HEK293T (cell line): ENCODE measurements around the gene PAK6.

Experiments used
- CTCF ChIA-PET: fragments of 350-600 bp; formaldehyde crosslinking; extraction: SDS; loops from one replicate; lab custom pipeline; 2021; ENCODE audit warnings: antibody characterized with exemption, inconsistent platforms; lab: Yijun Ruan, JAX
- POLR2A ChIA-PET: fragments of 350-600 bp; formaldehyde crosslinking; extraction: SDS; loops from one replicate; lab custom pipeline; 2020; ENCODE audit warnings: antibody characterized with exemption, inconsistent platforms; lab: Yijun Ruan, JAX
- DNase-seq: peaks from one replicate; pipeline ENCODE4 v3.0.0; 2012; ENCODE audit warnings: mixed read lengths; ENCODE audit errors: extremely low spot score
- ARNT ChIP-seq: fragments of 450-650 bp; IDR thresholded peaks from 2 replicates; pipeline ENCODE4 v1.6.1; 2017; ENCODE audit warnings: mild to moderate bottlenecking
- BHLHE40 ChIP-seq: fragments of 450-650 bp; IDR thresholded peaks from 2 replicates; pipeline ENCODE4 v1.6.1; 2016; ENCODE audit warnings: mild to moderate bottlenecking, moderate library complexity, borderline replicate concordance
- CTBP1 ChIP-seq: fragments of 450-650 bp; IDR thresholded peaks from 2 replicates; pipeline ENCODE4 v1.6.1; 2016; ENCODE audit warnings: borderline replicate concordance
- ELF4 ChIP-seq: fragments of 450-650 bp; IDR thresholded peaks from 2 replicates; pipeline ENCODE4 v1.6.1; 2017; ENCODE audit warnings: antibody characterized with exemption
- FOXA1 ChIP-seq: fragments of 450-650 bp; IDR thresholded peaks from 2 replicates; pipeline ENCODE4 v1.6.1; 2016; ENCODE audit warnings: mild to moderate bottlenecking
- FOXK2 ChIP-seq: fragments of 450-650 bp; IDR thresholded peaks from 2 replicates; pipeline ENCODE4 v1.6.1; 2016; ENCODE audit warnings: mild to moderate bottlenecking
- FOXM1 ChIP-seq: fragments of 450-650 bp; IDR thresholded peaks from 2 replicates; pipeline ENCODE4 v1.6.1; 2017; ENCODE audit warnings: mild to moderate bottlenecking, borderline replicate concordance
- HDGF ChIP-seq: fragments of 450-650 bp; IDR thresholded peaks from 2 replicates; pipeline ENCODE4 v1.6.1; 2017; ENCODE audit warnings: antibody characterized with exemption, borderline replicate concordance
- L3MBTL2 ChIP-seq: fragments of 450-650 bp; conservative IDR thresholded peaks from 2 replicates; pipeline ENCODE4 v1.6.1; 2016; ENCODE audit warnings: mild to moderate bottlenecking
- LEF1 ChIP-seq: fragments of 450-650 bp; IDR thresholded peaks from 2 replicates; pipeline ENCODE4 v1.6.1; 2017; ENCODE audit warnings: mild to moderate bottlenecking, borderline replicate concordance
- NFRKB ChIP-seq: fragments of 450-650 bp; IDR thresholded peaks from 2 replicates; pipeline ENCODE4 v1.6.1; 2016; ENCODE audit warnings: mild to moderate bottlenecking, moderate library complexity
- PKNOX1 ChIP-seq: fragments of 450-650 bp; IDR thresholded peaks from 2 replicates; pipeline ENCODE4 v1.6.1; 2016
- SP1 ChIP-seq: fragments of 450-650 bp; IDR thresholded peaks from 2 replicates; pipeline ENCODE4 v1.6.1; 2017
- SUZ12 ChIP-seq: fragments of 450-650 bp; IDR thresholded peaks from 2 replicates; pipeline ENCODE4 v1.6.1; 2016; ENCODE audit warnings: mild to moderate bottlenecking
- TARDBP ChIP-seq: fragments of 450-650 bp; IDR thresholded peaks from 2 replicates; pipeline ENCODE4 v1.6.1; 2016
- ZNF384 ChIP-seq: fragments of 450-650 bp; IDR thresholded peaks from 2 replicates; pipeline ENCODE4 v1.6.1; 2016

Gene PAK6

GRCh38 chr15:40204100-40204499, 34.8 kb upstream of the PAK6 start:
- DNase-seq, result no peak
- no peak for TF ChIP-seq SUZ12
- TF ChIP-seq LEF1, result no peak
- TF ChIP-seq FOXK2, result no peak
- no peak for TF ChIP-seq FOXM1
- TF ChIP-seq HDGF, result no peak
- TF ChIP-seq TARDBP, result no peak
- TF ChIP-seq ZNF384, result no peak
- TF ChIP-seq PKNOX1, result no peak
- TF ChIP-seq NFRKB, result no peak
- TF ChIP-seq SP1, result no peak
- TF ChIP-seq FOXA1, result no peak
- TF ChIP-seq ARNT, result no peak
- no peak for TF ChIP-seq ELF4
- TF ChIP-seq BHLHE40, result no peak
- no peak for TF ChIP-seq L3MBTL2
- TF ChIP-seq CTBP1, result no peak
- ChIA-PET POLR2A (no interaction called here), CTCF (interaction anchor here (1.1 kb wide), 1 partner anchor 71 kb away, joined by 3 read pairs; no protein-coding TSS in a partner anchor)

- peak; percentile 88 for TF ChIP-seq ZNF384
- TF ChIP-seq TARDBP, result no peak
- CTCF ChIA-PET, result interaction anchor here (0.7 to 5.0 kb wide), 21 partner anchors 9 to 184 kb away, joined by 3 to 56 read pairs (median 4); partner anchors contain the start of gene PAK6
- DNase-seq, result peak; percentile 58
- POLR2A ChIA-PET, result no interaction called here
Observed at GRCh38 chr15:40217166-40217824, 21.6 kb upstream of the PAK6 start.

GRCh38 chr15:40219801-40220200, 19.1 kb upstream of the PAK6 start:
- DNase-seq, result no peak
- no peak for TF ChIP-seq LEF1
- TF ChIP-seq CTBP1, result no peak
- no peak for TF ChIP-seq SP1
- no peak for TF ChIP-seq ARNT
- no peak for TF ChIP-seq PKNOX1
- no peak for TF ChIP-seq L3MBTL2
- CTCF ChIA-PET, result interaction anchor here (5.0 kb wide), 1 partner anchor 54 kb away, joined by 56 read pairs; no protein-coding TSS in a partner anchor
- POLR2A ChIA-PET, result no interaction called here

GRCh38 chr15:40222131-40222530, 16.7 kb upstream of the PAK6 start:
- POLR2A ChIA-PET, result no interaction called here
- DNase-seq, result no peak
- CTCF ChIA-PET, result no interaction called here
- TF ChIP-seq BHLHE40 (no peak), ARNT (no peak), PKNOX1 (no peak), SP1 (no peak), SUZ12 (no peak), ELF4 (no peak), L3MBTL2 (no peak), TARDBP (no peak), FOXA1 (no peak), ZNF384 (no peak), FOXM1 (no peak), CTBP1 (no peak), NFRKB (no peak), LEF1 (no peak)

DNA sequence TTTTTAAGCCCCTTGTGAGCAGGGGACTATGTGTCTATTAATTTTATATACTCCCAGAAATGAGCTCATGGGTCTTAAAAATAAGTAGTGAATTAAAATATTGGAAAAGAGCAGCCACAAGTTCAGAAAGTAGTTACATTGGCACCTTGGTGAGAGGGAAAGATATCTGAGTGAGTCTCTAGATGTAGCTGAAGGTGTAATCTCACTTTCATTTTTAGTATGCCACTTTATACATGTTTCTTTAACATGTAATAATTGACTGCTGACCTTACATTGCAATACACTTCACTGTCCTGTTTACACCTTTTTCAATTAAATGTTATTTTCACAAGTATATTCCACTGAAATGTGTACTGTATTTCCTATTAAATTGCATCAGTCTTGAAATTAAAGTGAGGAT, 12.1 kb upstream of the PAK6 start:
- POLR2A ChIA-PET, result no interaction called here
- no peak for DNase-seq
- no peak for TF ChIP-seq SP1
- no peak for TF ChIP-seq HDGF
- TF ChIP-seq BHLHE40, result no peak
- no peak for TF ChIP-seq ELF4
- TF ChIP-seq SUZ12, result no peak
- no peak for TF ChIP-seq ARNT
- CTCF ChIA-PET, result interaction anchor here (1.2 to 2.1 kb wide), 3 partner anchors 10 to 118 kb away, joined by 3 to 6 read pairs (median 6); no protein-coding TSS in a partner anchor

DNA sequence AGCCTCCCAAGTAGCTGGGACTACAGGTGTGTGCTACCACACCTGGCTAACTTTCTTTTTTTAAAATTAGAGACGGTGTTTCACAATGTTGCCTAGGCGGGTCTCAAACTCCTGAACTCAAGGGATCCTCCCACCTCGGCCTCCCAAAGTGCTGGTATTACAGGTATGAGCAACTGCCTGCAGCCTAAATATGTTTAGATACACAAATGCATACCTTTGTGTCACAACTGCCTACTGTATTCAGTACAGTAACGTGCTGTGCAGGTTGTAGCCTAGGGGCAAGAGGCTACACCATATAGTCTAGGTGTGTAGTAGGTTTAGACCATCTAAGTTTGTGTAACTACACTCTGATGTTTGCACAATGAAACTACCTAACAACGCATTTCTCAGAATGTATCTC, 9.5 kb upstream of the PAK6 start:
- no peak for TF ChIP-seq BHLHE40
- no peak for TF ChIP-seq ZNF384
- no peak for TF ChIP-seq ELF4
- TF ChIP-seq ARNT, result no peak
- no peak for TF ChIP-seq HDGF
- TF ChIP-seq CTBP1, result no peak
- TF ChIP-seq FOXA1, result no peak
- no peak for TF ChIP-seq FOXK2
- no peak for TF ChIP-seq TARDBP
- TF ChIP-seq SUZ12, result no peak
- no peak for TF ChIP-seq L3MBTL2
- TF ChIP-seq SP1, result no peak
- TF ChIP-seq NFRKB, result no peak
- no peak for TF ChIP-seq FOXM1
- no peak for TF ChIP-seq LEF1
- no peak for TF ChIP-seq PKNOX1
- POLR2A ChIA-PET, result interaction anchor here (1.0 kb wide), 1 partner anchor 18 kb away, joined by 3 read pairs; no protein-coding TSS in a partner anchor
- CTCF ChIA-PET, result no interaction called here
- DNase-seq, result no peak
